Tibial nerve (tissue), 4 donors: ENCODE measurements around the gene TCF19. TPM values are rescaled to one million over a fixed set of nuclear protein-coding genes. Genes with fewer than 3 reads are reported as not detected.

Experiments
- DNase-seq, 2 donors: peaks; one replicate each; pipeline ENCODE4 v3.0.0-alpha.2; 2019; ENCODE audit warnings: low spot score in 2 of 2
- H3K27ac ChIP-seq, 4 donors: fragments of 200-600 bp; sonication (generic) in 3 of 4; one replicate each; pipeline ENCODE4 v1.5.1; 2017 to 2019; ENCODE audit warnings: mild to moderate bottlenecking in 1 of 4
- H3K27me3 ChIP-seq, 2 donors: fragments of 200-600 bp; sonication (generic) in 1 of 2; one replicate each; pipeline versions ENCODE4 v1.5.1 to v1.6.0; 2017 to 2019
- H3K36me3 ChIP-seq, 3 donors: fragments of 200-600 bp; sonication (generic); one replicate each; pipeline ENCODE4 v1.5.1; 2018 to 2019
- H3K4me1 ChIP-seq, 4 donors: fragments of 200-600 bp; sonication (generic) in 3 of 4; one replicate each; pipeline ENCODE4 v1.5.1; 2017 to 2019
- H3K4me3 ChIP-seq, 4 donors: fragments of 200-600 bp; sonication (generic) in 3 of 4; one replicate each; pipeline ENCODE4 v1.5.1; 2017 to 2019; ENCODE audit warnings: mild to moderate bottlenecking in 1 of 4, moderate library complexity in 1 of 4
- H3K9me3 ChIP-seq, 4 donors: fragments of 200-600 bp; sonication (generic) in 3 of 4; one replicate each; pipeline ENCODE4 v1.5.1; 2017 to 2019
- CTCF ChIP-seq, 5 experiments: fragments of 200-600 bp in 3 of 5; fragments of 450-650 bp in 2 of 5; sonication (generic) in 3 of 5; IDR thresholded peaks; one replicate each; pipeline ENCODE4 v1.5.1; 2016 to 2019; ENCODE audit warnings: antibody characterized with exemption in 5 of 5, mild to moderate bottlenecking in 3 of 5, moderate library complexity in 2 of 5
- EP300 ChIP-seq, 2 donors: sonication (generic); formaldehyde crosslinking; IDR thresholded peaks; one replicate each; pipeline ENCODE4 v1.6.1; 2017; ENCODE audit warnings: antibody characterized with exemption in 2 of 2, mild to moderate bottlenecking in 1 of 2
- POLR2A ChIP-seq, 2 donors: fragments of 450-650 bp; IDR thresholded peaks; one replicate each; pipeline ENCODE4 v1.6.1; 2017; ENCODE audit warnings: antibody characterized with exemption in 2 of 2, mild to moderate bottlenecking in 2 of 2, moderate library complexity in 2 of 2
- WGBS, 2 donors: methylation state at CpG; one replicate each; pipeline ENCODE4 v1.1.5; 2018; 5-methylcytosine and 5-hydroxymethylcytosine counted together
- small RNA-seq: library from RNA; depleted of rRNA; stranded (forward); fragments of <200 nt; gene quantifications from one replicate; pipeline ENCODE3, GENCODE V24; 2016
- total RNA-seq, 4 donors: library from RNA; depleted of rRNA; stranded (reverse); fragments of >200 nt; gene quantifications; one replicate each; pipeline ENCODE4 v1.1.0, GENCODE V29; 2016

The TCF19 gene
- total RNA-seq, 4 donors from 2014 or later: 1.2 to 4.6 (median 4.0) TPM

- Histone ChIP-seq H3K27ac (no peak overlapping the region), H3K4me1 (peaks cover 0 to 7% (median 1%) of the 10 kb centered on the region in 4 donors), H3K36me3 (no peaks in the 10 kb centered on the region), H3K4me3 (no peak overlapping the region), H3K9me3 (no peaks in the 10 kb centered on the region), H3K27me3 (no peaks in the 10 kb centered on the region)
- TF ChIP-seq CTCF (IDR thresholded peaks at IDR 0.05) (no peak), POLR2A (IDR thresholded peaks at IDR 0.05) (no peak), EP300 (IDR thresholded peaks at IDR 0.05) (no peak)
- DNase-seq: no peak
- WGBS, 2 donors: 67 to 72% methylated on average over 2 of the region's 2 CpGs
Measured at GRCh38 chr6:31208506-31208905, 50.1 kb downstream of the TCF19 start.

- Histone ChIP-seq H3K4me3 (no peak overlapping the region), H3K9me3 (no peaks in the 10 kb centered on the region), H3K27ac (no peak overlapping the region), H3K4me1 (peaks cover 0 to 4% (median 0%) of the 10 kb centered on the region in 4 donors), H3K36me3 (no peaks in the 10 kb centered on the region), H3K27me3 (no peaks in the 10 kb centered on the region)
- WGBS, 2 donors: 60 to 74% methylated on average over 2 of the region's 2 CpGs
- DNase-seq: no peak
- TF ChIP-seq EP300 (IDR thresholded peaks at IDR 0.05) (no peak), CTCF (IDR thresholded peaks at IDR 0.05) (no peak), POLR2A (IDR thresholded peaks at IDR 0.05) (no peak)
Measured at GRCh38 chr6:31209137-31209536, 50.7 kb downstream of the TCF19 start.

- 60 to 67% methylated on average over 6 of the region's 6 CpGs for WGBS, 2 donors
- Histone ChIP-seq H3K27me3 (no peaks in the 10 kb centered on the region), H3K4me1 (no peaks in the 10 kb centered on the region), H3K9me3 (no peaks in the 10 kb centered on the region), H3K4me3 (no peak overlapping the region), H3K27ac (no peak overlapping the region), H3K36me3 (no peaks in the 10 kb centered on the region)
- no peak for DNase-seq
- TF ChIP-seq POLR2A (IDR thresholded peaks at IDR 0.05) (no peak), EP300 (IDR thresholded peaks at IDR 0.05) (no peak), CTCF (IDR thresholded peaks at IDR 0.05) (no peak)
Measured at GRCh38 chr6:31210123-31210522, 51.7 kb downstream of the TCF19 start.

- Histone ChIP-seq H3K9me3 (no peaks in the 10 kb centered on the region), H3K4me3 (no peak overlapping the region), H3K27ac (no peak overlapping the region), H3K36me3 (no peaks in the 10 kb centered on the region), H3K27me3 (no peaks in the 10 kb centered on the region), H3K4me1 (no peaks in the 10 kb centered on the region)
- TF ChIP-seq CTCF (IDR thresholded peaks at IDR 0.05) (no peak), POLR2A (IDR thresholded peaks at IDR 0.05) (no peak), EP300 (IDR thresholded peaks at IDR 0.05) (no peak)
- no peak for DNase-seq
- 67 to 79% methylated on average over 5 of the region's 5 CpGs for WGBS, 2 donors
Measured at GRCh38 chr6:31210741-31211532, 52.5 kb downstream of the TCF19 start.

Small RNA genes within 50 kb of the gene (small RNA-seq; reads per million reads assigned to genes)
- not detected for gene POLR2LP1

Other genes with a start within 250 kb of the TCF19 start
- 10 to 100 TPM; 22.6 to 26.2 (median 24.7) TPM for gene VARS2, start 244.4 kb upstream of the TCF19 start, total RNA-seq
- gene SFTA2, start 226.4 kb upstream of the TCF19 start, total RNA-seq: not detected
- under 1 TPM in 1 of 4 donors, not detected in 3; under 0.01 TPM for gene MUCL3, start 217.6 kb upstream of the TCF19 start, total RNA-seq
- not detected for gene MUC21, start 174.9 kb upstream of the TCF19 start, total RNA-seq
- gene MUC22, start 148.1 kb upstream of the TCF19 start, total RNA-seq: not detected
- not detected for gene C6orf15, start 46.0 kb upstream of the TCF19 start, total RNA-seq
- 1 to 10 TPM in 3 of 4 donors, under 1 TPM in 1; 0.42 to 8.5 (median 2.2) TPM for gene PSORS1C1, start 43.8 kb upstream of the TCF19 start, total RNA-seq
- gene CDSN, start 38.1 kb upstream of the TCF19 start, total RNA-seq: not detected
- gene PSORS1C2, start 19.5 kb upstream of the TCF19 start, total RNA-seq: not detected
- 10 to 100 TPM; 13.8 to 25.1 (median 18.7) TPM for gene CCHCR1, start 787 bp upstream of the TCF19 start, total RNA-seq
- gene POU5F1, start 12.1 kb downstream of the TCF19 start, total RNA-seq: 1 to 10 TPM in 2 of 4 donors, not detected in 2; 1.2 to 9.8 TPM
- 100 to 1,000 TPM; 148 to 482 (median 409) TPM for gene HLA-C, start 113.5 kb downstream of the TCF19 start, total RNA-seq
- 100 to 1,000 TPM; 570 to 933 (median 787) TPM for gene HLA-B, start 198.6 kb downstream of the TCF19 start, total RNA-seq
- gene MICA, start 245.0 kb downstream of the TCF19 start, total RNA-seq: 10 to 100 TPM; 15.9 to 28.3 (median 23.7) TPM